Right lobe of liver (tissue), 4 donors: ENCODE results near the gene TBKBP1.

Source experiments
- CTCF ChIP-seq, 4 donors: fragments of 200-600 bp in 3 of 4; fragments of 450-650 bp in 1 of 4; IDR thresholded peaks; one replicate each; pipeline versions ENCODE4 v1.5.1 to v1.8.0; 2016 to 2022; ENCODE audit warnings: antibody characterized with exemption in 4 of 4, mild to moderate bottlenecking in 2 of 4
- POLR2A ChIP-seq: fragments of 450-650 bp; IDR thresholded peaks from one replicate; pipeline ENCODE4 v1.6.1; 2017; ENCODE audit warnings: antibody characterized with exemption, mild to moderate bottlenecking
- donor health status: DM: no; HTN: no; CAD: no.
- donor health status: DM: no; HTN: no; CAD: no.
- donor health status: DM: no; HTN: yes; CAD: no.

DNA sequence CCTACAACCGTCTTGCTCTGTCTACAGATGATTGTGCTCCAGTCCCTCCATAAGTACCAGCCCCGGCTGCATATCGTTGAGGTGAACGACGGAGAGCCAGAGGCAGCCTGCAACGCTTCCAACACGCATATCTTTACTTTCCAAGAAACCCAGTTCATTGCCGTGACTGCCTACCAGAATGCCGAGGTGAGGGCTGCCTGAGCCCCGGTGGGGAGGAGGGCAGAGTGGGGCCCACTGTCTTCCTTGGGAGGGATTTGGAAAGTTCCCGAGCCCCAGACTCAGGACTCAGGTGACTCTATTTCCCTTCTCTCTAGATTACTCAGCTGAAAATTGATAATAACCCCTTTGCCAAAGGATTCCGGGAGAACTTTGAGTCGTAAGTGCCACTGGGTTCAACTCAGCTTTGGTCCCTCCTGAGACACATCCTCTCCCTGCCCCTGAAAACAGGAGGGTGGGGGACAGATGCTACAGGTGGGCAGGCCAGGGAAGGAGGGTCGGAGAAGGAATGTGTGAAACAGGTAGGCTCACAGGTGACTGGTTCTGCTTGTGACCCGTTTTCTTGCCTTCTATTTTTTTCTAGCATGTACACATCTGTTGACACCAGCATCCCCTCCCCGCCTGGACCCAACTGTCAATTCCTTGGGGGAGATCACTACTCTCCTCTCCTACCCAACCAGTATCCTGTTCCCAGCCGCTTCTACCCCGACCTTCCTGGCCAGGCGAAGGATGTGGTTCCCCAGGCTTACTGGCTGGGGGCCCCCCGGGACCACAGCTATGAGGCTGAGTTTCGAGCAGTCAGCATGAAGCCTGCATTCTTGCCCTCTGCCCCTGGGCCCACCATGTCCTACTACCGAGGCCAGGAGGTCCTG lies 50.4 kb downstream of the TBKBP1 start:
- no peak for TF ChIP-seq CTCF (IDR thresholded peaks at IDR 0.05)
- TF ChIP-seq POLR2A, result no peak
